Thymus (tissue), 11 donors: ENCODE measurements around the gene RPL13. TPM values are rescaled to one million over a fixed set of nuclear protein-coding genes. Genes with fewer than 3 reads are reported as not detected.

ENCODE experiments used
- DNase-seq, 9 donors: peaks; one replicate each; pipeline ENCODE4 v3.0.0-alpha.2; 2013; ENCODE audit warnings: low spot score in 9 of 9, low read depth in 6 of 9, missing footprints in 1 of 9
- H3K27ac ChIP-seq, 2 donors: one replicate each; pipeline ENCODE4 v1.5.1; 2013; ENCODE audit warnings: control low read depth in 1 of 2, low read depth in 1 of 2, low read length in 1 of 2, mild to moderate bottlenecking in 1 of 2, moderate library complexity in 1 of 2
- H3K27me3 ChIP-seq, 2 donors: one replicate each; pipeline ENCODE4 v1.5.1; 2013; ENCODE audit warnings: low read length in 1 of 2; ENCODE audit not compliant: control insufficient read depth in 2 of 2, insufficient read depth in 1 of 2
- H3K36me3 ChIP-seq, 2 donors: one replicate each; pipeline ENCODE4 v1.5.1; 2013; ENCODE audit warnings: low read length in 1 of 2, mild to moderate bottlenecking in 1 of 2, moderate library complexity in 1 of 2; ENCODE audit not compliant: control insufficient read depth in 2 of 2, insufficient read depth in 2 of 2
- H3K4me1 ChIP-seq, 2 donors: one replicate each; pipeline ENCODE4 v1.5.1; 2013; ENCODE audit warnings: low read length in 2 of 2; ENCODE audit not compliant: control insufficient read depth in 2 of 2, insufficient read depth in 2 of 2
- H3K4me3 ChIP-seq, 2 donors: one replicate each; pipeline ENCODE4 v1.5.1; 2013; ENCODE audit warnings: low read length in 2 of 2, control low read depth in 1 of 2, mild to moderate bottlenecking in 1 of 2
- H3K9me3 ChIP-seq, 2 donors: one replicate each; pipeline ENCODE4 v1.5.1; 2013; ENCODE audit warnings: low read length in 1 of 2, mild to moderate bottlenecking in 1 of 2; ENCODE audit not compliant: control insufficient read depth in 2 of 2, insufficient read depth in 1 of 2
- WGBS: extraction: QIAGEN DNeasy Blood & Tissue Kit; methylation state at CpG from one replicate; pipeline ENCODE4 v1.1.7; 2013; 5-methylcytosine and 5-hydroxymethylcytosine counted together
- polyA plus RNA-seq: library from polyadenylated mRNA; stranded (reverse); fragments of 200-250 nt; gene quantifications from one replicate; pipeline ENCODE4 v1.2.3, GENCODE V29; 2013
- total RNA-seq: library from RNA; stranded (reverse); fragments of 120-200 nt; gene quantifications from one replicate; pipeline ENCODE4 v1.2.4, GENCODE V29; 2013
- donor health status: healthy.

The RPL13 gene
- total and polyA plus RNA-seq, 2 donors, result 4,686 to 5,597 TPM

- Histone ChIP-seq H3K27me3 (no peaks in the 10 kb centered on the region), H3K27ac (no peak overlapping the region), H3K4me1 (peaks cover 0 to 21% of the 10 kb centered on the region in 2 donors), H3K4me3 (no peak overlapping the region), H3K9me3 (peaks cover 0 to 4% of the 10 kb centered on the region in 2 donors), H3K36me3 (peaks cover 49 to 58% of the 10 kb centered on the region in 2 donors)
- WGBS, result 97% methylated on average over 13 of the region's 13 CpGs
- no peak for DNase-seq
These were observed 4.7 kb upstream of the RPL13 start for GRCh38 chr16:89555780-89556179.

- H3K36me3 ChIP-seq, result peaks cover 48 to 57% of the 10 kb centered on the region in 2 donors
- H3K9me3 ChIP-seq, result peaks cover 0 to 4% of the 10 kb centered on the region in 2 donors
- H3K27me3 ChIP-seq, result no peaks in the 10 kb centered on the region
- H3K27ac ChIP-seq, result peak overlapping the region in 1 of 2 donors; percentile 59
- no peak overlapping the region for H3K4me3 ChIP-seq
- peaks cover 9 to 30% of the 10 kb centered on the region in 2 donors for H3K4me1 ChIP-seq
- WGBS, result 63% methylated on average over 34 of the region's 34 CpGs
- peak in 7 of 9 donors; percentile 52 to 82 (median 66) for DNase-seq
These were observed 3.5 kb upstream of the RPL13 start for GRCh38 chr16:89556750-89557689.

GRCh38 chr16:89557690-89558490 lies 2.6 kb upstream of the RPL13 start:
- Histone ChIP-seq H3K27me3 (peaks cover 0 to 2% of the 10 kb centered on the region in 2 donors), H3K9me3 (peaks cover 0 to 4% of the 10 kb centered on the region in 2 donors), H3K4me3 (no peak overlapping the region), H3K4me1 (peaks cover 11 to 37% of the 10 kb centered on the region in 2 donors), H3K36me3 (peaks cover 48 to 57% of the 10 kb centered on the region in 2 donors), H3K27ac (no peak overlapping the region)
- WGBS, result 94% methylated on average over 19 of the region's 19 CpGs
- no peak for DNase-seq

- Histone ChIP-seq H3K4me3 (peak overlapping the region; percentile 89 to 96), H3K36me3 (peaks cover 43 to 53% of the 10 kb centered on the region in 2 donors), H3K4me1 (peaks cover 25 to 70% of the 10 kb centered on the region in 2 donors), H3K27ac (peak overlapping the region; percentile 36 to 92), H3K9me3 (peaks cover 0 to 10% of the 10 kb centered on the region in 2 donors), H3K27me3 (peaks cover 0 to 10% of the 10 kb centered on the region in 2 donors)
- peak in 1 of 9 donors; percentile 50 for DNase-seq
- WGBS, result 8% methylated on average over 58 of the region's 58 CpGs
These were observed 831 bp downstream of the RPL13 start for GRCh38 chr16:89561142-89561883.

- peaks cover 0 to 6% of the 10 kb centered on the region in 2 donors for H3K9me3 ChIP-seq
- 87% methylated on average over 23 of the region's 23 CpGs for WGBS
- no peak for DNase-seq
- H3K36me3 ChIP-seq, result peaks cover 41 to 45% of the 10 kb centered on the region in 2 donors
- peaks cover 0 to 10% of the 10 kb centered on the region in 2 donors for H3K27me3 ChIP-seq
- H3K27ac ChIP-seq, result no peak overlapping the region
- peak overlapping the region; percentile 89 to 96 for H3K4me3 ChIP-seq
- H3K4me1 ChIP-seq, result peaks cover 25 to 65% of the 10 kb centered on the region in 2 donors
These were observed 1.6 kb downstream of the RPL13 start for GRCh38 chr16:89561884-89562599.

- Histone ChIP-seq H3K27me3 (peaks cover 0 to 10% of the 10 kb centered on the region in 2 donors), H3K9me3 (peaks cover 0 to 6% of the 10 kb centered on the region in 2 donors), H3K4me3 (no peak overlapping the region), H3K4me1 (peaks cover 25 to 56% of the 10 kb centered on the region in 2 donors), H3K36me3 (peaks cover 37 to 49% of the 10 kb centered on the region in 2 donors), H3K27ac (no peak overlapping the region)
- no peak for DNase-seq
- 95% methylated on average over 12 of the region's 12 CpGs for WGBS
These were observed 2.5 kb downstream of the RPL13 start for GRCh38 chr16:89562939-89563338.

- 94% methylated on average over 12 of the region's 12 CpGs for WGBS
- Histone ChIP-seq H3K4me3 (no peak overlapping the region), H3K27ac (no peak overlapping the region), H3K27me3 (peaks cover 0 to 10% of the 10 kb centered on the region in 2 donors), H3K9me3 (peaks cover 0 to 6% of the 10 kb centered on the region in 2 donors), H3K36me3 (peaks cover 37 to 50% of the 10 kb centered on the region in 2 donors), H3K4me1 (peaks cover 25 to 55% of the 10 kb centered on the region in 2 donors)
- DNase-seq, result no peak
These were observed 3.3 kb downstream of the RPL13 start for GRCh38 chr16:89563639-89564392.
